Heart left ventricle (tissue), 16 donors: ENCODE results near the gene RPA3. TPM values are rescaled to one million over a fixed set of nuclear protein-coding genes. Genes with fewer than 3 reads are reported as not detected.

Experiments used
- ATAC-seq, 4 donors: fragments of 200-7000 bp; cut with Tn5 transposase; one replicate each; pipeline ENCODE4 v1.9.1; 2020 to 2022; ENCODE audit warnings: moderate library complexity in 4 of 4, mild to moderate bottlenecking in 3 of 4, moderate number of reproducible peaks in 1 of 4
- DNase-seq, 5 donors: peaks; one replicate each; pipeline ENCODE4 v3.0.0-alpha.2; 2020
- H3K27ac ChIP-seq, 12 donors: fragments of 200-600 bp; sonication (generic) in 4 of 12; one replicate each; pipeline versions ENCODE4 v1.5.0 to v1.8.0; 2016 to 2022; ENCODE audit warnings: mild to moderate bottlenecking in 2 of 12
- H3K27me3 ChIP-seq, 9 donors: fragments of 200-600 bp; sonication (generic) in 2 of 9; one replicate each; pipeline versions ENCODE4 v1.5.1 to v1.8.0; 2016 to 2022; ENCODE audit warnings: mild to moderate bottlenecking in 3 of 9
- H3K36me3 ChIP-seq, 9 donors: fragments of 200-600 bp; sonication (generic) in 2 of 9; one replicate each; pipeline versions ENCODE4 v1.5.0 to v1.8.0; 2018 to 2022; ENCODE audit warnings: mild to moderate bottlenecking in 2 of 9
- H3K4me1 ChIP-seq, 12 donors: fragments of 200-600 bp; sonication (generic) in 4 of 12; one replicate each; pipeline versions ENCODE4 v1.5.0 to v1.8.0; 2016 to 2022; ENCODE audit warnings: mild to moderate bottlenecking in 3 of 12
- H3K4me3 ChIP-seq, 12 donors: fragments of 200-600 bp; sonication (generic) in 4 of 12; one replicate each; pipeline versions ENCODE4 v1.5.0 to v1.8.0; 2017 to 2022; ENCODE audit warnings: mild to moderate bottlenecking in 9 of 12, moderate library complexity in 4 of 12
- H3K9me3 ChIP-seq, 12 donors: fragments of 200-600 bp; sonication (generic) in 4 of 12; one replicate each; pipeline versions ENCODE4 v1.5.0 to v1.8.0; 2016 to 2022; ENCODE audit warnings: mild to moderate bottlenecking in 1 of 12
- CTCF ChIP-seq, 12 donors: fragments of 200-600 bp; sonication (generic) in 4 of 12; IDR thresholded peaks; one replicate each; pipeline versions ENCODE4 v1.5.0 to v1.8.0; 2018 to 2022; ENCODE audit warnings: antibody characterized with exemption in 12 of 12, mild to moderate bottlenecking in 5 of 12
- POLR2A ChIP-seq, 2 donors: fragments of 450-650 bp; IDR thresholded peaks; one replicate each; pipeline ENCODE4 v1.6.1; 2017; ENCODE audit warnings: antibody characterized with exemption in 2 of 2, mild to moderate bottlenecking in 2 of 2, moderate library complexity in 2 of 2
- WGBS, 4 donors: extraction: QIAGEN DNeasy Blood & Tissue Kit in 2 of 4; methylation state at CpG; one replicate each; pipeline versions ENCODE4 v1.1.5 to v1.1.7; 2013 to 2018; 5-methylcytosine and 5-hydroxymethylcytosine counted together
- intact Hi-C, 10 donors: fragments of 100-400 bp; cut with DNase I; formaldehyde crosslinking; loops; one replicate each; pipeline versions ENCODE4 v1.11.1 to v1.14.2; 2022
- polyA plus RNA-seq, 2 donors: library from polyadenylated mRNA; stranded (reverse); fragments of 200-250 nt; gene quantifications; one replicate each; pipeline ENCODE4 v1.2.3, GENCODE V29; 2013
- total RNA-seq, 9 donors: library from RNA; depleted of rRNA in 2 of 9; stranded (reverse); fragments of >200 nt in 2 of 9; fragmentation: NEBNext Ultra II Directional in 3 of 9; extraction: Animal tissue kit (Norgen Biotek cat#: 25700) in 3 of 9; gene quantifications; one replicate each; pipeline versions ENCODE4 v1.1.0 to v1.2.4, GENCODE V29; 2016 to 2023
- donor health status: ischemic (EF 13 %, LVEDD 7.1; RV severe dilation, severe dysfunction).
- donor health status: healthy with polysubstance abuse.
- donor health status: DM: no; HTN: yes; CAD: no.
- donor health status: DM: no; HTN: no; CAD: no.
- donor health status: ischemic (EF 25% LVEDD 6.9; RV normal size, moderate dysfunction).
- donor health status: ischemic (EF 25% LVEDD 5.7; RV mildly dilated, moderate dysfunction).
- donor health status: healthy.
- donor health status: DM: yes; HTN: yes; CAD: no.
- donor health status: ischemic (EF 35%, LVEDD 5.7; RV mildly dilated, moderate dysfunction).
- donor health status: nonischemic (EF 11% LVEDD 7.7; RV severe dilation, severe dysfunction).
- donor health status: DM: yes; HTN: yes; CAD: no.
- donor health status: PGD.
- donor health status: ischemic (EF 29% LVEDD 5.4; RV normal size, mild dysfunction).
- donor health status: nonischemic (EF 23%, LVEDD 6.1; RV moderate dilation, normal function).

The RPA3 gene
- total and polyA plus RNA-seq, 11 donors = 19.4 to 30.9 (median 26.2) TPM

- Histone ChIP-seq H3K36me3 (no peaks in the 10 kb centered on the region), H3K27me3 (no peaks in the 10 kb centered on the region), H3K9me3 (peaks cover 0 to 6% (median 0%) of the 10 kb centered on the region in 12 donors), H3K4me1 (peaks cover 0 to 79% (median 53%) of the 10 kb centered on the region in 12 donors), H3K27ac (peak overlapping the region in 4 of 12 donors; percentile 11 to 79 (median 38)), H3K4me3 (no peak overlapping the region)
- WGBS, 4 donors = 86 to 95% (median 91%) methylated on average over 1 of the region's 1 CpG
- intact Hi-C loops = loop anchor here in 2 of 10 donors (5.0 kb wide), 2 partner anchors 41 to 46 kb away; no protein-coding TSS in a partner anchor
- DNase-seq (no peak), ATAC-seq (no peak)
- no peak for TF ChIP-seq CTCF (IDR thresholded peaks at IDR 0.05)
- TF ChIP-seq POLR2A (IDR thresholded peaks at IDR 0.05) = no peak
These were observed 16.9 kb downstream of the RPA3 start for GRCh38 chr7:7701527-7701926.

- Histone ChIP-seq H3K4me3 (peak overlapping the region in 5 of 12 donors; percentile 0 to 29 (median 14)), H3K4me1 (peaks cover 0 to 79% (median 53%) of the 10 kb centered on the region in 12 donors), H3K27ac (peak overlapping the region in 11 of 12 donors; percentile 5 to 79 (median 46)), H3K9me3 (peaks cover 0 to 6% (median 0%) of the 10 kb centered on the region in 12 donors), H3K27me3 (no peaks in the 10 kb centered on the region), H3K36me3 (no peaks in the 10 kb centered on the region)
- TF ChIP-seq POLR2A (IDR thresholded peaks at IDR 0.05) (no peak), CTCF (IDR thresholded peaks at IDR 0.05) (no peak)
- intact Hi-C loops = loop anchor here in 3 of 10 donors (5.0 kb wide), 4 partner anchors 32 to 47 kb away; no protein-coding TSS in a partner anchor
- DNase-seq (no peak), ATAC-seq (no peak)
These were observed 18.4 kb downstream of the RPA3 start for GRCh38 chr7:7699970-7700369.

- Histone ChIP-seq H3K4me1 (peaks cover 0 to 82% (median 54%) of the 10 kb centered on the region in 12 donors), H3K9me3 (peaks cover 0 to 10% (median 0%) of the 10 kb centered on the region in 12 donors), H3K4me3 (peak overlapping the region in 6 of 12 donors; percentile 0 to 29 (median 12)), H3K27ac (peak overlapping the region in 11 of 12 donors; percentile 7 to 79 (median 46)), H3K36me3 (no peaks in the 10 kb centered on the region), H3K27me3 (no peaks in the 10 kb centered on the region)
- ATAC-seq = peak in 2 of 4 donors; percentile 26 to 71
- TF ChIP-seq POLR2A (IDR thresholded peaks at IDR 0.05) (no peak), CTCF (IDR thresholded peaks at IDR 0.05) (no peak)
- peak in 1 of 5 donors; percentile 43 for DNase-seq
- intact Hi-C loops = loop anchor here in 2 of 10 donors (5.0 kb wide), 2 partner anchors 33 to 38 kb away; no protein-coding TSS in a partner anchor
These were observed 19.0 kb downstream of the RPA3 start for GRCh38 chr7:7699380-7699779.

- H3K4me1 ChIP-seq = peaks cover 0 to 82% (median 54%) of the 10 kb centered on the region in 12 donors
- intact Hi-C loops = loop anchor here in 2 of 10 donors (5.0 kb wide), 2 partner anchors 33 to 38 kb away; no protein-coding TSS in a partner anchor
- TF ChIP-seq CTCF (IDR thresholded peaks at IDR 0.05) = no peak
- no peak for TF ChIP-seq POLR2A (IDR thresholded peaks at IDR 0.05)
- ATAC-seq = peak in 3 of 4 donors; percentile 19 to 23 (median 20)
- H3K27me3 ChIP-seq = no peaks in the 10 kb centered on the region
- H3K36me3 ChIP-seq = no peaks in the 10 kb centered on the region
- peak in 2 of 5 donors; percentile 28 to 40 for DNase-seq
- H3K4me3 ChIP-seq = peak overlapping the region in 3 of 12 donors; percentile 0 to 29 (median 14)
- H3K27ac ChIP-seq = peak overlapping the region in 11 of 12 donors; percentile 0 to 79 (median 46)
- peaks cover 0 to 11% (median 0%) of the 10 kb centered on the region in 12 donors for H3K9me3 ChIP-seq
- 29 to 38% (median 32%) methylated on average over 2 of the region's 2 CpGs for WGBS, 4 donors
These were observed 19.5 kb downstream of the RPA3 start for GRCh38 chr7:7698930-7699329.
